ENCODE measurements around the gene STYX. TPM values are rescaled to one million over a fixed set of nuclear protein-coding genes. Genes with fewer than 3 reads are reported as not detected.
A peak's percentile ranks its signal among the peaks of the same experiment; 100 is the strongest.

The STYX gene
- total RNA-seq, 1 donor from 2014 or later = 13.3 TPM

DNA sequence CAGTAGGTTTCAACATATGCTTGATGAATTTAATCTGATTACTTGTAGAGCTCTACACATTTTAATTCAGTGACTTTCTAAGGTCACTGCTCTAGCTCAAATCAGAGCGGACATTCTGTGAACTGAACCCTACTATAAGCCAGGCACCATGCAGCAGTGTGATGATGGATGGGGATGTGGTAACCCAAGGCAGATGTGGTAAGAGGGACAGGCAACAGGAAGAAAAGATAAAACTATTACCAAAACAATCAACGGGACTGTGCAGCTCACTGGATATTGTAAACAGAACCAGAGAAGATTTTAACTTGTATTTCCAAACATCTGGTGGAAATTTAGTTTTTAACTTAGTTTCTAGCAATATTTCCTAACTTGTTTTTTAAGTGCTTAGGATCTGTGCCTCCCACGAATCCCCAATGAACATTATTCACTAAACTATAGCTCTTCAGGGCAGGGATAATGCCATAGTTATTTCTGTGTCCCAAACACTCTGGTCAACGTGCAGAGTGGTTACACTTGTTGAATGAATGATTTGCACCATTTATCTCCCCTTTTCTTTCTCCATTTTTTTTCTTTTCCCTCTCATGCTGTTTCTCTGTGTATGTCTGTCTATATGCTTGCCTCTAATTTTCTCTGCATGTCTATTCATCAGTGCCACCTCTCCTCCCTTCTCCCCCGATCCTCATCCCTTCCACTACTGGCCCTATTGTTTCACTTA lies 37.6 kb upstream of the STYX start:
- Histone ChIP-seq H3K4me3 (no peak overlapping the region), H3K4me1 (peaks cover 49% of the 10 kb centered on the region), H3K27ac (replicated peaks) (no peak overlapping the region), H3K36me3 (no peaks in the 10 kb centered on the region), H3K9me3 (replicated peaks) (no peaks in the 10 kb centered on the region), H3K27me3 (ENCODE audit: low read depth) (no peaks in the 10 kb centered on the region)
- no peak for DNase-seq
- TF ChIP-seq, protein P1, sequence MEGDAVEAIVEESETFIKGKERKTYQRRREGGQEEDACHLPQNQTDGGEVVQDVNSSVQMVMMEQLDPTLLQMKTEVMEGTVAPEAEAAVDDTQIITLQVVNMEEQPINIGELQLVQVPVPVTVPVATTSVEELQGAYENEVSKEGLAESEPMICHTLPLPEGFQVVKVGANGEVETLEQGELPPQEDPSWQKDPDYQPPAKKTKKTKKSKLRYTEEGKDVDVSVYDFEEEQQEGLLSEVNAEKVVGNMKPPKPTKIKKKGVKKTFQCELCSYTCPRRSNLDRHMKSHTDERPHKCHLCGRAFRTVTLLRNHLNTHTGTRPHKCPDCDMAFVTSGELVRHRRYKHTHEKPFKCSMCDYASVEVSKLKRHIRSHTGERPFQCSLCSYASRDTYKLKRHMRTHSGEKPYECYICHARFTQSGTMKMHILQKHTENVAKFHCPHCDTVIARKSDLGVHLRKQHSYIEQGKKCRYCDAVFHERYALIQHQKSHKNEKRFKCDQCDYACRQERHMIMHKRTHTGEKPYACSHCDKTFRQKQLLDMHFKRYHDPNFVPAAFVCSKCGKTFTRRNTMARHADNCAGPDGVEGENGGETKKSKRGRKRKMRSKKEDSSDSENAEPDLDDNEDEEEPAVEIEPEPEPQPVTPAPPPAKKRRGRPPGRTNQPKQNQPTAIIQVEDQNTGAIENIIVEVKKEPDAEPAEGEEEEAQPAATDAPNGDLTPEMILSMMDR (IDR thresholded peaks at IDR 0.05; ENCODE audit: borderline replicate concordance) = no peak
- intact Hi-C loops (cut with micrococcal nuclease) = no loop called here

DNA sequence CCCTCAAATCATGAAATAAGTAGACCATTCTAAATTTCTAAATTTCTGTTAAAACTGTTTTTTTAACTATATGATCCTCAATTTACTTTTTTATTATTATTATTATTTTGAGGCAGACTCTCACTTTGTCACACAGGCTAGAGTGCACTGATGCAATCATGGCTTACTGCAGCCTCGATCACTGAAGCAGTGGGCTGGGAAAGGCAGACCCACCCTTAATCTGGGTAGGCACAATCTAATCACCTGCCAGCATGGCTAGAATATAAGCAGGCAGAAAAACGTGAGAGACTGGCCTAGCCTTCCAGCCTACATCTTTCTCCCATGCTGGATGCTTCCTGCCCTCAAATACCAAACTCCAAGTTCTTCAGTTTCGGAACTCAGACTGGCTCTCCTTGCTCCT lies 36.9 kb upstream of the STYX start:
- no peaks in the 10 kb centered on the region for H3K27me3 ChIP-seq (ENCODE audit: low read depth)
- H3K4me1 ChIP-seq = peaks cover 49% of the 10 kb centered on the region
- DNase-seq = no peak
- H3K27ac ChIP-seq (replicated peaks) = no peak overlapping the region
- H3K36me3 ChIP-seq = no peaks in the 10 kb centered on the region
- H3K4me3 ChIP-seq = no peak overlapping the region
- intact Hi-C loops (cut with micrococcal nuclease) = no loop called here
- no peaks in the 10 kb centered on the region for H3K9me3 ChIP-seq (replicated peaks)
- TF ChIP-seq, protein P1 (IDR thresholded peaks at IDR 0.05; ENCODE audit: borderline replicate concordance) = no peak

DNA sequence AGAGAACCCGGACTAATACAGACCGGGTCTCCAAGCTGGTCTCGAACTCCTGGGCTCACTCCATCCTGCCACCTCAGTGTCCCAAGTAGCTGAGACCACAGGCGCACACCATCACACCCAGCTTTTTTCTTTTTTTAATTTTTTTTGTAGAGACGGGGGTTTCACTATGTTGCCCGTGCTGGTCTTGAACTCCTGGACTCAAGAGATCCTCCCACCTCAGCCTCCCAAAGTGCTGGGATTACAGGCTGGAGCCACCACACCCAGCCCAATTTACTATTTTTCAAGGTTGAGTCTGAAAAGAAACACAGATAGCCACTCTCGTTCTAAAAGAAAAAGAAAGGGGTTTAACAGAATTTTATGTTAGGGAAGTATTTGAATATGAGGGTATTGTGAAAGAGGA lies 36.4 kb upstream of the STYX start:
- TF ChIP-seq, protein P1 (IDR thresholded peaks at IDR 0.05; ENCODE audit: borderline replicate concordance) = no peak
- Histone ChIP-seq H3K36me3 (no peaks in the 10 kb centered on the region), H3K9me3 (replicated peaks) (no peaks in the 10 kb centered on the region), H3K27ac (replicated peaks) (no peak overlapping the region), H3K27me3 (ENCODE audit: low read depth) (no peaks in the 10 kb centered on the region), H3K4me3 (no peak overlapping the region), H3K4me1 (peaks cover 49% of the 10 kb centered on the region)
- intact Hi-C loops (cut with micrococcal nuclease) = no loop called here
- DNase-seq = no peak

DNA sequence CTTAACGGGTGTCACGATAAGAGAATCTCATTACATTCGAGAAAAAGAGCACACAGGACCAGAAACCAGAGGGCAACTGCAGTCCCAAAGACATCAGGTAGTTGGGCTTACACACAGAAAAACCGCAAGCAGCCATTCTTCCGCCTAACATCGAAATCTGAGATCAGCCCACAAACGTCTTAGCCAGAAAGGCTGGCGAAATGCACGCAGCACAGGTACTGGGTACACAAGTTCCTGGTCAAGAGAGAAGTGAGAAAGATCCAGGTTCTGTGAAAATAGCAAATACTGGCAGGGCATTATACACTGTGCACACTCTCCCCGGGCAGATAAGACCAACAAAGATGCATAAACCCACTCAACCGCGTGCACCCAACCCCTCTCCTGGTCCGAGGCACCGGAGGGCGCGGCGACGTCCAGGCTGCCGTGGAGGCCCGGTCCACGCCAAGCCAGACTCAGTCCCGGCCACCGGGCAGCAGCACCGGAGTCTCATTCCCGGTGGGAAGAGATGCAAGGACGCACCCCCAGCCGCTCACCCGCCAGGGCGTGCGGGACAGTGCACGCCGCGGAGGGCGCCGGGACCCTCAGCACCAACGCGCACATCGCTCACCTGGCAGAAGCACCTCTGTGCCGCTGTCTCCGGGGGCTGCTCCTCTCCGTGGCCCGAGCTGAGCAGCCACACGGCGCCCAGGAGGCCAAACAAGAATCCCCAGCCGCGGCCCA lies 35.0 kb upstream of the STYX start:
- Histone ChIP-seq H3K9me3 (replicated peaks) (no peaks in the 10 kb centered on the region), H3K4me1 (peaks cover 49% of the 10 kb centered on the region), H3K4me3 (peak overlapping the region; percentile 90), H3K36me3 (no peaks in the 10 kb centered on the region), H3K27me3 (ENCODE audit: low read depth) (no peaks in the 10 kb centered on the region), H3K27ac (replicated peaks) (peak overlapping the region; percentile 97)
- intact Hi-C loops (cut with micrococcal nuclease) = no loop called here
- DNase-seq = peak; percentile 26
- TF ChIP-seq, protein P1 (IDR thresholded peaks at IDR 0.05; ENCODE audit: borderline replicate concordance) = no peak

DNA sequence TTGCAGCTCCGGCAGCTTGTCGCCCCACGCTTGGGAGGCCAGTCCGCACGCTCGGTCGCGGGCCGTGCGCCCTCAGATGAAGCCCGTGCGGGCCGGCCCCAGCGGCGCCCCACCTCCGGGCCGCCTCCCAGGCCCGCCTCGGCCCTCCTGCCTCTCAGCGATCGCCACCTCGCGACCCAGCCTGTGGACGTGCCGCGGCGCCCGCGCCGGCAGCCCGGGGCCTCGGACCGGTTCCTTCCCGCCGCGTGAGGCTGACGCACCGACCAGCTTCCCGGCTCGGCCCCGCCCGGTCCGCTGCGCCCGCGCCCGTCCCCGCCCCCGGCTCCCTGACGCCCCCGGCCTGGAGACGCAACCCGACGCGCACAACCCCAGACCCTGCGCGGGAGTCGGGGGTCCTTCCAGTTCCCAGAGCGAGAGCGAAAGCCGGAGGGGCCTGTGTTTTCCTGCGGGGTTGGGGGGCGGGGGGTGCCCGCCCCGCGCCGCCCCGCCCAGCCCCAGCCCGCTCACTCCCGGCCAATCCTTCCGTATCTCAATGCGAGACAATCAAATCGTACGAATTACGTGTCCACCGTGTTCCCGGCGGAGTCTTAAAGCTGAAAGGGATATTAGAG lies 34.4 kb upstream of the STYX start, which contains the start of gene ERO1A:
TSS of gene ERO1A (minus strand) at position 78 of the 611 bp plus-strand sequence. CDS start at position 1, 77 bp downstream.
- Histone ChIP-seq H3K36me3 (no peaks in the 10 kb centered on the region), H3K27me3 (ENCODE audit: low read depth) (no peaks in the 10 kb centered on the region), H3K27ac (replicated peaks) (peak within 1 kb of the TSS; percentile 97), H3K4me1 (peaks cover 55% of the 10 kb centered on the region), H3K4me3 (peak within 1 kb of the TSS; percentile 90), H3K9me3 (replicated peaks) (no peaks in the 10 kb centered on the region)
- DNase-seq = peak; percentile 88
- TF ChIP-seq, protein P1 (IDR thresholded peaks at IDR 0.05; ENCODE audit: borderline replicate concordance) = no peak
- intact Hi-C loops (cut with micrococcal nuclease) = no loop called here
